PC-3 (cell line): ENCODE data around the gene PHF12.

Source experiments
- CTCF ChIP-seq: fragments of 300-600 bp; sonication (generic); conservative IDR thresholded peaks from 2 replicates; pipeline ENCODE4 v1.5.1; 2017; ENCODE audit warnings: antibody characterized with exemption, low read depth, mild to moderate bottlenecking, low read length
- EZH2 ChIP-seq: fragments of 300-600 bp; sonication (generic); IDR thresholded peaks from one replicate; pipeline ENCODE4 v1.6.1; 2017; ENCODE audit warnings: antibody characterized with exemption, mild to moderate bottlenecking, low read length; ENCODE audit not compliant: unreplicated experiment
- EZH2phosphoT487 ChIP-seq: fragments of 300-600 bp; sonication (generic); IDR thresholded peaks from 2 replicates; pipeline ENCODE4 v1.6.1; 2018; ENCODE audit warnings: mild to moderate bottlenecking, antibody characterized with exemption, low read length, borderline replicate concordance

GRCh38 chr17:28985950-28986713, 34.8 kb upstream of the PHF12 start:
- TF ChIP-seq EZH2 (no peak), EZH2phosphoT487 (no peak), CTCF (no peak)
